GM19463 (cell line): ENCODE results near the gene UBE2G2.

Experiments
- ATAC-seq: cut with Tn5 transposase; IDR thresholded peaks from one replicate; pipeline ENCODE4 v1.9.1; 2021; ENCODE audit warnings: mild to moderate bottlenecking, moderate library complexity; ENCODE audit not compliant: unreplicated experiment

UBE2G2 gene

DNA sequence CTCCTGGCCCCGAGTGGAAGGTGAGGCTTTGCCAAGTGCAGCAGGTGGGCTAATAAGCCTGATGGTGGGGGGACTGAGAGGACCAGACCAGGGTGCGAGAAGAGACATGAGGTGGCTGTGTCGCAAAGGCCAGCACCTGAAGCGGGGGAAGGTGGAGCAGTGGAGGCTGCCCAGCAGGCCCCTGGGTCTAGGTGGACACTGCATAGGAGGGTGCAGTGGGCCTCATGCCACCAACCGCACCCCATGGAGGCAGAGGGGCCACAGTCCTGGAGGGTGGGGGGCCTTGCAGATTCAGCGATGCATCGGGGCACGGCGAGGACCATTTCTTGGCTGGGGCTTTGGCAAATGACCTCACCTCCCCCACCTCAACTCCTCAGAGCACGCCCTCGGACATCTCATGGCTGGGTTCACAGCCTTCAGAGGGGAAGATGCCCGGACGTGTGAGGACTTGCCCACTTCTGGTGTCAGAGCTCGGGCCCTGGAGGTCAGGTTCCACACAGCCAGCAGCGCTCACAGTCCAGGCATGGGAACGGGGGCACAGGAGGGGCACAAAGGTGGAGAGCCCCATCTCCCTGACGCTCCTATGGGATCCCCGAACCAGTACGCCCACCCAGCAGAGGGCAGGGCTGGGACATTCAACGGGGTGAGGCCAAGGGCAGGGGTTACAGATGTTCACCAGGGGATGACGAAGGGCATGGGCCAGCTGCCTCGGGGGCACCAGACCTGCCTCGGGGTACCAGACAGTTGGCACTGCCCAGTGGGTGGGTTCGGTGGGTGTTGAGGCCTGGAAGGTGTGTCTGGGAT is 35.4 kb downstream of the UBE2G2 start:
- no peak for ATAC-seq

DNA sequence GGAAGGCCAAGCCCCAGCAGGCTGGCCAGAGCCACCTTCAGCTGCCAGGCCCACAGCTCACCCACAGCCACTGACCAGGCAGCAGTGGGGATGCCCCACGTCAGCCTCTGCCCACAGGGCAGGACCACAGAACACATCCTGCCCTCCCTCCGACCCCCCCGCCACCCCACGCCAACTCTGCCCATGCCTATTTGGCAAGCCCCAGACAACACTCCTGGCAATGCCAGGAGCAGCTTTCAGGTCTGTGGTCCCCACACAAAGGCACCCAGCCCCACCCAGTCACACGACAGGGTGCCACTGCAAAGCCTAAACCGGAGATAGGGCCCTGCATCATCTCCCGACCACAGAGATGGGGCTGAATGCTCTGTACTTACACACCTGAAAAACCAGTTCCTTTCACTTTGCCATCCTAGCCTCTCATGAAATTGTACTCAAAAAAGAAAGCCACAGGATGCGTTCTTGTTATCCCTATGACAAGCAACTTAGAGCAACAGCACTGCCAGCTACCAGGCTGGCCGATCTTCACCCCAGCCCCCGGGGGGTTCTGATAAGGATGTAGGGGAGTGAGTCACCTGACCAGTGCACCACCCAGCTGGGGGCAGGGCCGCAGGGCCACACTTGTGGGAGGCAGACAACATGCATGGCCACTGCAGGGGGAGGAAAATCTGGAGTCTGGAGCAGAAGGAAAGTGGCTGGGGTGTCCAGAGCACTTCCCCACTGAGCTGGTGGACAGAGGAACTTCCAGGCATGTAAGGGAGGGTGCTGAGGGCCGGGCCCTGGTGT is 36.2 kb downstream of the UBE2G2 start:
- no peak for ATAC-seq

DNA sequence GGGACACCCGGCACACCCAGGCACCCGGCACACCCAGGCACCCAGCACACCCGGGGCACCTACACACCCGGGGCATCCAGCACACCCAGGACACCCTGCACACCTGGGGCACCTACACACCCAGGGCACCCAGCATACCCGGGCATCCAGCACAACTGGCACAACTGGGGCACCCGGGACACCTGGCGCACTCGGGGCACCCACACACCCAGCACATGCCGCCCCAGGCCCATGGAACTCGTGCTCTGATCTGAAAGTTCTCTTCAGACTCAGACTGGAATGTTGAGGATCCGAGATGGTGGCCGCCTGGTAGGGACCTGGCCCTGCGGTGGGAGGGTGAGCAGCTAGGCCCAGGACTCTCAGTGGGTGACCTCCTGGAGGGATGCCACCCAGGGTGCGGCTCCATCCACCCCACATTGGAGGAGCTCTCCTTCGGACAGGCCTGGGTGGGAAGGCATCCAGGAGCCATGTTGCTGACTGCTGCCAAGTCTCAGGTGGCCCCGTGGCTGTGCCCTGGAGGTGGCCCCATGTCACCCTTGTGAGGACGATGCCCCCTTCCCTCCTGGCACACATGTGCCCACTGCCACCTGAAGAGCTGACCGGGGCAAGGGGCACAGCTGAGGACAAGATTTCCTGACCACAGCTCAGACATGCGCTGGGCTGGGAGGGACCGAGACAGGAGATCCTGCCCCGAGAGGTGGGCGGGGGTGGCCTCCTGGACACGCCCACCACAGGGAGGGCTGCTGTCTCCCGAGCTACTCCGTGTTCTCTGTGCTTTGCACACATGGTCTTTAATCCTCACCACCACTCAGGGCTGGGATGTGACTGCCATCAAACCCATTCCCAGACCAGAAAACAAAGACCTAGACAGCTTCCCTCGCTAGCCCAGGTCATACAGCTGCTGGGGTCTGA is 37.0 kb downstream of the UBE2G2 start:
- no peak for ATAC-seq

DNA sequence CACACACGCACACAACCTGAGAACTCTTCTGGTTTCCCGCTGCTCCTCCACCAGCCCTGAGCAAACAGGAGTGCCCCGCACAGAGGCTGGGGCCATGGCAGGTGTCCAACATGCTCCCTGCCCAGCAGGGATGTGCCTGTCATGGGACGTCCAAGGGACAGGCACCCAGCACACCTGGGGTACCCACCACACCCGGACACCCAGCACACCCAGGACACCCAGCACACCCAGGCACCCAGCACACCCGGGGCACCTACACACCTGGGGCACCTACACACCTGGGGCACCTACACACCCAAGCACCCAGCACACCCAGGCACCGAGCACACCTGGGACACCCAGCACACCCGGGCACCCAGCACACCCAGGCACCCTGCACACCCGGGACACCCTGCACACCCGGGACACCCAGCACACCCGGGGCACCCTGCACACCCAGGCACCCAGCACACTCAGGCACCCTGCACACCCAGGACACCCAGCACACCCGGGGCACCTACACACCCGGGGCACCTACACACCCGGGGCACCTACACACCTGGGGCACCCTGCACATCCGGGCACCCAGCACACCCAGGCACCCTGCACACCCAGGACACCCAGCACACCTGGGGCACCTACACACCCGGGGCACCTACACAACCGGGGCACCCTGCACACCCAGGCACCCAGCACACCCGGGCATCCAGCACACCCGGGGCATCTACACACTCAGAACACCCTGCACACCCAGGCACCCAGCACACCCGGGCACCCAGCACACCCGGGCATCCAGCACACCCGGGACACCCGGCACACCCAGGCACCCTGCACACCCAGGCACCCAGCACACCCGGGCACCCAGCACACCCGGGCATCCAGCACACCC is 37.9 kb downstream of the UBE2G2 start:
- ATAC-seq, result no peak

- ATAC-seq, result no peak
Observed at GRCh38 chr21:44763050-44763378, 38.6 kb downstream of the UBE2G2 start.

- no peak for ATAC-seq
Observed at GRCh38 chr21:44762221-44763049, 39.2 kb downstream of the UBE2G2 start.

DNA sequence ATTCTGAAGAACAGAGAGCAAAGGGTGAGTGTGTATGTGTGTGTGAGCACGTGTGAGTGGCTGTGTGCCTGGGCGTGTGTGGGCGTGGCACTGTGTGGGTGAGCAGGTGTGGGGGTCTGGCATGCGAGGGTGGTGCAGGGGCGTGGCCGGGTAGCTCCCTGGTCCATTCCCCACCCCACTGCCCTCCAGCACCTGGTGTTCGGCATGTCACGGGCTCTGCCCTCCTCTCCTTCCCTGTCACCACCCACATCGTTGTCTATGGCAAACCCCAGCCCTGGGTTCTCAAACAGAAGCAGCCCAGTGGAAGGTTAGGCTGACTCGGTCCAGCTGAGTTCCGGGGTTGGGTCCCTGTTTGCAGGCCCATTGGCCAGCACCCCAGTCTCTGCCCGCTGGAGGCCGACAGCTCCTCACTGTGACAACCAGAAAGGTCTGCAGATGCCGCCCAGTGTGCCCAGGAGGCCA is 39.8 kb downstream of the UBE2G2 start:
- ATAC-seq, result no peak

- ATAC-seq, result no peak
Observed at GRCh38 chr21:44761011-44761729, 40.5 kb downstream of the UBE2G2 start.

DNA sequence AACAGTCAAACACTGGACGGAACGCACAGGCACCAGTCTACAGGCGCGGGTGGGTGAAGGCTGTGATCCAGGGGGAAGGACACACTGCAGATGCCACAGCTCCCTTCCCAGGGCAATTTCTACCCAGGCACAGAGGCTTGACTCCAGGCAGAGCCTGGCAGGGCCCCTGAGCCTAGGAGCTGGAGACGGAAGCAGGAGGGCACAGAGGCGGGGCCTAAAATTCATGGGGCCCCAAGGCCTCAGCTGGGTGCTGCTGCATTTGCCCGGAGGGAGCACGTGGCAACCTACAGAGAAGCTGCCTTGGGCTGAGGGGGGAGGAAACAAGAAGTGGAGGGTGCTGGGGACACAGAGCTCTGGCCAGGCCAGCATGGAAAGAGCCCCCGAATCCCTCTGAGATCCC is 41.2 kb downstream of the UBE2G2 start:
- ATAC-seq, result no peak

- ATAC-seq, result no peak
Observed at GRCh38 chr21:44759628-44760285, 41.9 kb downstream of the UBE2G2 start.

DNA sequence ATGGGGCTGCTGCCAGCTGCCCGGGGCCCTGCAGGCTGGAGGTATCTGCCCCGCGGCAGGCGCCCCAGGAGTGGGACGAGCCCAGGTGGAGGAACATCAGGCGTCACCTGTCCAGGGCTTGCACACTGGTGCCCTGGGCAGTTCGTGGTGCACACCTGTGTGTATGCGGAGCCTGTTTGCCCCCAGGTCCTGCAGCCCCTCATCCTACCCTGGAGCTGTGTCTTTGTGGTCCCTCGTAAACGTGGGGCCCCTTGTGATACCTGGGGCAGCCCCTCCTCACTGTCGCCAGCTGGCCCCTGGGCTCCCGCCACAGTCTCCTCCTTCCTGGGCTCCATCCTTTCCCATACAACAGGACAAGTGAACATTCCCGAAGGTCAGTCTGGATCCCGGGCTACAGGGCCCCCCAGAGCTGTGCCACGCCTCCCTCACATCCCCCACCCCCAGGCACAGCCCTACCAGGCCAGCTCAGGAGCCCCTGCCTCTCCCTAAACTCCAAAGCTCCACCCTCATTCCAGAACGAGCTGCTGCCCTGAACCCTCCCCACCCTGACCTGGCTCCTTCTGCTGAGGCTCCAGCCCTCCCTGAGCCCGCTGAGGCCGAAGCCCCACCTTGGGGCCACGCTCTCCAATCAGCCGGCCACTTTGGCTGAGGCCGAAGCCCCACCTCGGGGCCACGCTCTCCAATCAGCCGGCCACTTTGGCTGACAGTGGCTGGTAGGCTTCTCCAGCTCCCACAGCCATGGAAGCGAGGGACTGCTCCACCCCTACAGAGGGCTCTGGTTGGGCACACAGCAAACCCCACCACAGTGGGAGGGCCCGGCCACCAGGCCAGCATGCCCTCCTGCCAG is 42.6 kb downstream of the UBE2G2 start:
- ATAC-seq, result no peak

DNA sequence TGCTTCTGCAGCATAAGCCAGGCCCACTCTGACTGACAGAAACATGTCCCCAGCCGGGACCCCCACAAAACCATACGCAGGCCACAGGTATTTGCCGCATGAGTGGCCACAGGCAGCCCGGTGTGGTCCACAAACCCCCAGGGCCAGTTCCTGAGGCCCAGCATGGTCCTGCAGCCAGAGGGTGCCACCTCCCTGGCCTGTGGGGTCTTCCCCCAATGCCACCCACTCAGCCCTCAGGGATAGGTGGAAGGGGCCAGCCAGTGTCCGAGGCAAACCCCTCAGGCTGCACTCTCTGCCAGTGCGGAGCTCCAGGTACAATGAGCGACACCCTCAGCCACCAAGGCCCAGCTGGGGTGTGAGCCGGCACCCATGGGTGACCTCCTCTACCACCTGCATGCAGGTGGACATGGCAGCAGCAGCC is 43.5 kb downstream of the UBE2G2 start:
- ATAC-seq, result no peak

DNA sequence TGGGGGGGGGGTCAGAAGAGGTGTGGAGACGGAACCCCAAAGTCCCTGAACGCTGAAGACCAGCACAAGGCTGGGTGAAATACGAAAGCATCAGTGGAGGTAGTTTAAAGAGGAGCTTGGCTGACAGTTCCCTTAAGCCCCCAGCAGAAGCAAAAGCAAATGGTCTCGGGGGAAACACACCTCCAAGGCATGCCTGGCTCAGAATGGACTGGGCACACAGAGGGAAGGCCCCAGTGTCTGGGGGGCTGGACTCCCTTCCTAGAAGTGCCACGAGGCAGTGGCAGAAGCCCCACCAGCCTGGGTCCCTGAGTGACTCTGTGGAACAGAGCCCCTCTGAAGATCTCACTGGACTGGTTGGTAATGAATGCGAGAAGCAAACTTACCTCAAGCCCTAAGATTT is 43.9 kb downstream of the UBE2G2 start:
- no peak for ATAC-seq

DNA sequence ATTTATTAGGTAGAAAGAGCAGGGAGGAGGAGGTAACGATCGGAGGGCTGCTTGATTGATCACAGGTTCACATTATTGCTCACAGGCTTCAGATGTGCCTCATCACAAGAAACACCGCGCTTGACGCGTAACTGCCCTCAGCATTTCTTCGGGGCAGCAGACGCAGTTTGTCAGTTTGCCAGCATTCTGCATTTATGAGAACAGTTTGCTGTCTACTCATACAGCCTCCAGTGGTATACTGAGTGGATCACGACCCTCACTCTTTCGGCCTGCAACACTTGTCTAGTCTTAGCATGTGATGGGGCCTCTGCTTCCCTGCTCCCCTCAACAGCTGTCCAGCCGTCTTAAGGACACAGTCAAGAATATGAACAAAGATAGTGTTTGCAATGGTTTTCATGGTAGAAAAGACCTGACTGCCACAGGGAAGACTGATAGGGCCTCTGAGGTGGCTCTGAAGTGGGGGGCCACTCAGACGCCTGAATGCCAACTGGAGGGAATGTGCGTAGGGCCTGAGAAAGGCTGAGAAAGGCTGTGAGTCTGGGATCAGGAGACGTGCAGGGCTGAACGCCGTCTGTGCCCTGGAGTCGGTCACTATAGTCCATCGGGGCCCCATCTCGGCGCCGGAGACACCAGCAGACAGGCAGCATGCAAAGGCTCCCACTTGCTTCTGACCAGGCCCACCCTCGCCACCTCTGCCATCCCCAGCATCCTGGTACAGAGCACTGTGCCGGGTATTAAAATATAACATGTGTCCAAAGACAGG is 45.0 kb downstream of the UBE2G2 start:
- ATAC-seq, result no peak

DNA sequence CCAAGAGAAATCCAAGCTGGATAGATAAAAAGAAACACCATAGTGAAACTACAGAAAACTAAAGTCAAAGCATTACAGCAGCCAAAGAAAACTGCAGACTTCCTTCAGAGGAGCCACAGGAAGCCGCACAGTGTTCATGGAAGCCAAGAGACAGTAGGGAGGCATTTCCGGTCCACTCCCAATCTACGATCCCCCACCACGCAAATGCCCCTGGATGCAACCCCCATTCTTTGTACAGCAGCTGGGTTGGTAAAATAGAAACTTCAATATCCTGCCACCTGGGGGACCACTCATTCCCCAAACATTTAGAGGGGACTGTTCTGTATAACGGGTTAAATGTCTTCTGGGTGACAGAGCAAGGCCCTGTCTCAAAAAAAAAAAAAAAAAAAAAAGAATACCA is 46.4 kb downstream of the UBE2G2 start:
- no peak for ATAC-seq

DNA sequence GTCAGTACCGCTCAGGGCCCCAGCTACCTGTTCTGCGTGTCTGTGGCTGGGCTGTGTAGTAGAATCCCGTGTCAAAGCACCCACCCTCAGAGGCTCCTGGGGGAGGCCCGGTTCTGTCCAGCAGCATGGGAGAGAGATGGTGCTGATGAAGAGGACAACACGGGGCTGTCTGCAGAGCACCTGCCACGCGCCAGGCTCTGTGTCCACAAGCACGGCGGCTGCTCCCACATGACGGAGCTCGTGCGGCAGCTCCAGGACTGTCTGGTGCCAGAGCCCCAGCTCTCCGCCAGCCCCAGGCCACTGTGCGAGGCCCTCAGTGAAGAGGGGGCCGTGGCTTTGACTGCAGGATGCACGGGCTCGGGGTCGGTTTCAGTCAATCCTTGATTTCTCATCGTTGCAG is 48.3 kb downstream of the UBE2G2 start:
- ATAC-seq, result no peak
